ENCODE data around the gene PHLDB3.

DNA sequence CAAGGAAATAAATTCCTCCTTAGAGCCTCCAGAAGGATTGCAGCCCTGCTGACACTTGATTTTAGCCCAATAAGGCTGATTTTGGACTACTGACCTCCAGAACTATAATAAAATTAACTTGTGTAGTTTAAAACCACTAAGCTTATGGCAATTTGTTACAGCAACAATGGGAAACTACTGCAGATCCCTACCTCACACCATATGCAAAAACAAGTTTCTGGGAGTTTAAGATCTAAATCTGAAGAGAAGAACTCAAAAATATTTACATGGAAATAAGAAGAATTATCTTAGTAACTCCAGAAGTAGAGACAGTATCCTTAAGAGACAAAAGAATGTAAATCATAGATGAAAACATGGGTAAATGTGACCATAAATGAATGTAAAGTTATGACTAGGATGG lies 34.4 kb upstream of the PHLDB3 start:
- TF ChIP-seq CTCF (IDR thresholded peaks at IDR 0.05) (no peak), POLR2AphosphoS5 (IDR thresholded peaks at IDR 0.05) (no peak)

All from breast epithelium (tissue), 3 donors.